Mesenchymal stem cell (in vitro differentiated cells and primary cell): ENCODE data around the gene SNTG2.

Experiments used
- DNase-seq: peaks from one replicate; pipeline ENCODE4 v3.0.0-alpha.2; 2013
- H2AFZ ChIP-seq: one replicate; pipeline ENCODE4 v1.6.1; 2013; ENCODE audit warnings: low read depth, mild to moderate bottlenecking, control low read depth, inconsistent platforms, low read length, moderate library complexity
- H2AK5ac ChIP-seq: 2 replicates; pipeline ENCODE4 v1.6.1; 2013; ENCODE audit warnings: low read length, moderate library complexity, mild to moderate bottlenecking, inconsistent platforms; ENCODE audit not compliant: severe bottlenecking
- H2BK120ac ChIP-seq: one replicate; pipeline ENCODE4 v1.6.1; 2013; ENCODE audit warnings: low read depth, mild to moderate bottlenecking, inconsistent platforms, low read length, moderate library complexity
- H2BK12ac ChIP-seq, 2 experiments: one replicate each; pipeline ENCODE4 v1.6.1; 2013; ENCODE audit warnings: inconsistent platforms in 2 of 2, low read length in 2 of 2, mild to moderate bottlenecking in 2 of 2, moderate library complexity in 2 of 2, control low read depth in 1 of 2
- H2BK15ac ChIP-seq: one replicate; pipeline ENCODE4 v1.6.1; 2013; ENCODE audit warnings: mild to moderate bottlenecking, low read depth, inconsistent platforms; ENCODE audit not compliant: poor library complexity, severe bottlenecking
- H2BK5ac ChIP-seq: 2 replicates; pipeline ENCODE4 v1.6.1; 2013; ENCODE audit warnings: low read depth, mild to moderate bottlenecking, low read length, control low read depth, inconsistent platforms; ENCODE audit not compliant: poor library complexity, severe bottlenecking
- H3K14ac ChIP-seq, 2 experiments: one replicate each; pipeline ENCODE4 v1.6.1; 2013; ENCODE audit warnings: inconsistent platforms in 2 of 2, low read length in 2 of 2, control low read depth in 1 of 2, mild to moderate bottlenecking in 1 of 2, moderate library complexity in 1 of 2
- H3K18ac ChIP-seq, 2 experiments: one replicate each; pipeline ENCODE4 v1.6.1; 2013; ENCODE audit warnings: inconsistent platforms in 2 of 2, low read length in 2 of 2, control low read depth in 1 of 2, low read depth in 1 of 2, mild to moderate bottlenecking in 1 of 2
- H3K23ac ChIP-seq, 2 experiments: one replicate each; pipeline ENCODE4 v1.6.1; 2013; ENCODE audit warnings: inconsistent platforms in 2 of 2, low read length in 2 of 2, mild to moderate bottlenecking in 2 of 2, moderate library complexity in 2 of 2, control low read depth in 1 of 2
- H3K27ac ChIP-seq: 2 replicates; pipeline ENCODE4 v1.5.1; 2013; ENCODE audit warnings: mild to moderate bottlenecking, moderate library complexity, low read length, control low read depth, inconsistent platforms; ENCODE audit not compliant: poor library complexity, severe bottlenecking
- H3K27me3 ChIP-seq, 2 experiments: 2 replicates each; pipeline versions ENCODE4 v1.6.1 to v1.7.0; 2013; ENCODE audit warnings: low read length in 2 of 2, mild to moderate bottlenecking in 2 of 2, moderate library complexity in 2 of 2, control low read depth in 1 of 2, inconsistent platforms in 1 of 2; ENCODE audit not compliant: control insufficient read depth in 1 of 2, insufficient read depth in 1 of 2
- H3K36me3 ChIP-seq, 2 experiments: 2 replicates each; pipeline versions ENCODE4 v1.6.1 to v1.7.0; 2013; ENCODE audit warnings: low read length in 2 of 2, control low read depth in 1 of 2, inconsistent platforms in 1 of 2, low read depth in 1 of 2, mild to moderate bottlenecking in 1 of 2; ENCODE audit not compliant: insufficient read depth in 2 of 2, control insufficient read depth in 1 of 2
- H3K4ac ChIP-seq, 2 experiments: one replicate each; pipeline ENCODE4 v1.6.1; 2013; ENCODE audit warnings: inconsistent platforms in 2 of 2, low read length in 2 of 2, mild to moderate bottlenecking in 2 of 2, moderate library complexity in 2 of 2, control low read depth in 1 of 2, low read depth in 1 of 2
- H3K4me1 ChIP-seq: 2 replicates; pipeline ENCODE4 v1.6.1; 2013; ENCODE audit warnings: low read depth, low read length, control low read depth; ENCODE audit not compliant: control insufficient read depth, insufficient read depth
- H3K4me2 ChIP-seq: 2 replicates; pipeline ENCODE4 v1.6.1; 2013; ENCODE audit warnings: low read length, mild to moderate bottlenecking, inconsistent platforms; ENCODE audit not compliant: poor library complexity, severe bottlenecking
- H3K4me3 ChIP-seq, 2 experiments: 2 replicates each; pipeline versions ENCODE4 v1.5.1 to v1.7.0; 2013; ENCODE audit warnings: low read length in 2 of 2, mild to moderate bottlenecking in 2 of 2, control low read depth in 1 of 2, low read depth in 1 of 2; ENCODE audit not compliant: insufficient read depth in 1 of 2
- H3K79me1 ChIP-seq: replicated peaks from 2 replicates; pipeline ENCODE4 v1.6.1; 2013; ENCODE audit warnings: mild to moderate bottlenecking, control low read depth, low read length, inconsistent platforms; ENCODE audit not compliant: poor library complexity, severe bottlenecking
- H3K9ac ChIP-seq: 2 replicates; pipeline ENCODE4 v1.7.0; 2013; ENCODE audit warnings: mild to moderate bottlenecking, low read length, moderate library complexity
- H3K9me3 ChIP-seq: 2 replicates; pipeline ENCODE4 v1.7.0; 2013; ENCODE audit warnings: mild to moderate bottlenecking, low read length; ENCODE audit not compliant: control insufficient read depth
- H4K8ac ChIP-seq: one replicate; pipeline ENCODE4 v1.6.1; 2013; ENCODE audit warnings: inconsistent platforms, mild to moderate bottlenecking, low read length, moderate library complexity
- H4K91ac ChIP-seq: one replicate; pipeline ENCODE4 v1.6.1; 2013; ENCODE audit warnings: mild to moderate bottlenecking, low read length, inconsistent platforms
- WGBS: methylation state at CpG from one replicate; pipeline ENCODE4 v1.1.7; 2013; ENCODE audit warnings: mixed read lengths; 5-methylcytosine and 5-hydroxymethylcytosine counted together

The SNTG2 gene

DNA sequence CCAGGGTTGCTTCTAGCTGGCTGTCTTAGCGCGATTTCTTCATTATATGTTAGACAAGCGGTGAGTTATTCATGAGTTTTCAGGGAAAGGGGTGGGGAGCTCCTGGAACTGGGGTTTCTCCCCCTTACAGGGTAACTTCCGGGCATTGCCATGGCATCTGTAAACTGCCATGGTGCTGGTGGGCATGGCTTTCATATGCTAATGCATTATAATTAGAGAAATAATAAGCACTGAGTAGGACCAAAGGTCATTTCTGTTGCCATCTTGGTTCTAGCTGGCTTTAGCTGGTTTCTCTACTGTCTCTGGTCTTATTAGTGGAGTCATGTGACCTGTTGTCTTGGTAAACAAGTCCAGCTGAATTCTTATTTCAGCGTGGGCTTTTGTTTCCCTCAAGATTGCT lies 5.5 kb upstream of the SNTG2 start:
- peaks cover 0 to 59% of the 10 kb centered on the region in 2 experiments for H3K27me3 ChIP-seq
- peaks cover 19% of the 10 kb centered on the region for H3K9me3 ChIP-seq
- H2BK5ac ChIP-seq: no peak overlapping the region
- WGBS: 82% methylated on average over 5 of the region's 5 CpGs
- H2BK120ac ChIP-seq: no peak overlapping the region
- no peak overlapping the region for H2AFZ ChIP-seq
- no peak overlapping the region for H3K9ac ChIP-seq
- H3K4ac ChIP-seq: no peak overlapping the region
- no peaks in the 10 kb centered on the region for H3K36me3 ChIP-seq
- H3K4me3 ChIP-seq: no peak overlapping the region
- H3K79me1 ChIP-seq: no peaks in the 10 kb centered on the region
- H3K27ac ChIP-seq: no peak overlapping the region
- H3K4me2 ChIP-seq: no peak overlapping the region
- H2AK5ac ChIP-seq: no peak overlapping the region
- no peak overlapping the region for H3K23ac ChIP-seq
- DNase-seq: no peak
- H3K14ac ChIP-seq: no peak overlapping the region
- peaks cover 10% of the 10 kb centered on the region for H3K4me1 ChIP-seq
- no peak overlapping the region for H4K8ac ChIP-seq
- H4K91ac ChIP-seq: no peak overlapping the region
- no peak overlapping the region for H2BK12ac ChIP-seq
- H2BK15ac ChIP-seq: no peak overlapping the region
- H3K18ac ChIP-seq: no peak overlapping the region

DNA sequence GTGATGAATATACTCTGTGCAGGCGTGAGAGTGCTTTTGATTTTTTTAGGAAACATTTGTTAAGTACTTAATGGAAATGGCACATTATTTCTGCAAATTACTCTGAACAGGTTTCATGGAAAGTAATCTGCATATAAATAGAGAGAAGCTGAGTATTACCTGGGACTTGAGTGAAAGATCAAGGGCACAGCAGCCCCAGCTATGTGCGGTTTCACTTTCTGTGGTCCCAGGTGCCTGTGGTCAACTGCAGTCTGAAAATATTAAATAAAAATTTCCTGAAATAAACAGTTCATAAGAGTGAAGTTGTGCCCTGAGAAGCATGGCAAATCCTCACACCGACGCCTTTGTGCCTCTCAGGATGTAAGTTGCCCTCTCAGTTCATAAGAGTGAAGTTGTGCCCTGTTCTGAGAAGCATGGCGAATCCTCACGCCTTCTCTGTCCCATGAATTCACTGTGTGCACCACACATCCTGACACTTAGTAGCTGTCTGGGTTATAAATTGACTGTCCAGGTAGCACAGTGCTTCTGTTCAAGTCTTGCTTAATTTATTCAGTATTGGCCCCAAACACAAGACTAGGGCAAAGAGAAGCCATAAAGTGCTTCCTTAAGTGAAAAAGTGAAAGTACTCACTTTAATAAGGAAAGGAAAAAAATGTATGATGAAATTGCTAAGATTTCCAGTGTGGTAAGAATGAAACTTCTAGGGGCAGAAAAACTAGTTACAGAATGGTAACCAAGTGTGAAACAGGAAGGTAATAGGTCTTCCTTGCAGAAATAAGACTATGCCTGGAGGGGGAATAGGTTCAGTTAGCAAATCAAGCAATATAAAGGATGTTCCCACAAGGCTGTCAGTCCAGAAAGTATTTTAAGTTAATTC lies 4.3 kb upstream of the SNTG2 start:
- no peak overlapping the region for H3K14ac ChIP-seq
- no peak overlapping the region for H3K4me2 ChIP-seq
- H3K79me1 ChIP-seq: no peaks in the 10 kb centered on the region
- no peak overlapping the region for H3K23ac ChIP-seq
- H3K27me3 ChIP-seq: peaks cover 2 to 62% of the 10 kb centered on the region in 2 experiments
- no peak overlapping the region for H3K4me3 ChIP-seq
- H3K36me3 ChIP-seq: no peaks in the 10 kb centered on the region
- H4K8ac ChIP-seq: no peak overlapping the region
- no peak overlapping the region for H3K18ac ChIP-seq
- H3K9me3 ChIP-seq: peaks cover 19% of the 10 kb centered on the region
- no peak overlapping the region for H2BK15ac ChIP-seq
- H2BK120ac ChIP-seq: no peak overlapping the region
- H3K9ac ChIP-seq: no peak overlapping the region
- H2AFZ ChIP-seq: no peak overlapping the region
- DNase-seq: no peak
- no peak overlapping the region for H2BK12ac ChIP-seq
- WGBS: 78% methylated on average over 6 of the region's 6 CpGs
- no peak overlapping the region for H3K27ac ChIP-seq
- H3K4ac ChIP-seq: no peak overlapping the region
- H2BK5ac ChIP-seq: no peak overlapping the region
- H3K4me1 ChIP-seq: peaks cover 15% of the 10 kb centered on the region
- H2AK5ac ChIP-seq: no peak overlapping the region
- no peak overlapping the region for H4K91ac ChIP-seq

DNA sequence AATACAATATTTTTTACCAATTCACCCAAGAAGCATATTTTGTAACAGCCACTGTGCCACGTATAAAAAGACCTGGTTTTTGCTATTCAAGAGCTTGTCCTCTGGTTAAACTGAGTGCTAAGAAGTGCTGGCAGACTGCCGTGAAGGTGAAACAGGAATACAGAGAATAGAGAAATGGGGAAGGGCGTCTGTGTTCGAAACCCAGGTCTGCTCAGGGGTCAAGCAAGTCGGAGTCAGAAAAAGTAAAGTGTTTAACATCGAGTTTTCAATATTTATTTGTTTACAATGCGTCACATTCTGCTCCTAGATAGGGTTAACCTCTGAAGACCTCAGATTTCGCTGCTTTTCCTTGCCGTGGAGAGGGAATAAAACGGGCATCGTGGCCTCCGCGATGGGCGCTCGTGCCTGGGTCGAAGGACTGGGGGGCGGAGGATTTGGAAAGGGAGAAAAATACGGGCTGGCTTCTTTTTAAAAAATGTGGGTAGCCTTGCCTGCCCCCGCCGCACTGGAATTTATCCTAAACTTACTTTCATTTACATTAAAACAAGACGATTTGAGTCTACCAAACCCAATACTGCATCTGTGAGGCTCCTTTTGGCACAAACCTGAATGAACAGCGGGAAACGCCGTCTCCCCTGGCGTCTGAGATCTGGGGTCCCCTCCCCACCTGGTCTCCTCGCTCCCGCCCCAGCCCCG lies 1.1 kb upstream of the SNTG2 start:
- no peak overlapping the region for H2AK5ac ChIP-seq
- no peaks in the 10 kb centered on the region for H3K36me3 ChIP-seq
- peak overlapping the region; percentile 63 for H3K4me2 ChIP-seq
- H4K8ac ChIP-seq: no peak overlapping the region
- no peak overlapping the region for H2BK120ac ChIP-seq
- no peak overlapping the region for H3K27ac ChIP-seq
- no peak overlapping the region for H3K23ac ChIP-seq
- no peak overlapping the region for H3K4ac ChIP-seq
- H2AFZ ChIP-seq: no peak overlapping the region
- no peak overlapping the region for H4K91ac ChIP-seq
- WGBS: 3% methylated on average over 23 of the region's 28 CpGs
- no peak overlapping the region for H3K14ac ChIP-seq
- peaks cover 7% of the 10 kb centered on the region for H3K9me3 ChIP-seq
- H3K18ac ChIP-seq: no peak overlapping the region
- no peak for DNase-seq
- no peak overlapping the region for H2BK12ac ChIP-seq
- H3K9ac ChIP-seq: peak overlapping the region; percentile 32
- H2BK5ac ChIP-seq: no peak overlapping the region
- H3K4me1 ChIP-seq: peaks cover 13% of the 10 kb centered on the region
- peak overlapping the region; percentile 66 to 69 for H3K4me3 ChIP-seq
- no peak overlapping the region for H2BK15ac ChIP-seq
- peaks cover 13 to 77% of the 10 kb centered on the region in 2 experiments for H3K27me3 ChIP-seq
- H3K79me1 ChIP-seq: no peaks in the 10 kb centered on the region

DNA sequence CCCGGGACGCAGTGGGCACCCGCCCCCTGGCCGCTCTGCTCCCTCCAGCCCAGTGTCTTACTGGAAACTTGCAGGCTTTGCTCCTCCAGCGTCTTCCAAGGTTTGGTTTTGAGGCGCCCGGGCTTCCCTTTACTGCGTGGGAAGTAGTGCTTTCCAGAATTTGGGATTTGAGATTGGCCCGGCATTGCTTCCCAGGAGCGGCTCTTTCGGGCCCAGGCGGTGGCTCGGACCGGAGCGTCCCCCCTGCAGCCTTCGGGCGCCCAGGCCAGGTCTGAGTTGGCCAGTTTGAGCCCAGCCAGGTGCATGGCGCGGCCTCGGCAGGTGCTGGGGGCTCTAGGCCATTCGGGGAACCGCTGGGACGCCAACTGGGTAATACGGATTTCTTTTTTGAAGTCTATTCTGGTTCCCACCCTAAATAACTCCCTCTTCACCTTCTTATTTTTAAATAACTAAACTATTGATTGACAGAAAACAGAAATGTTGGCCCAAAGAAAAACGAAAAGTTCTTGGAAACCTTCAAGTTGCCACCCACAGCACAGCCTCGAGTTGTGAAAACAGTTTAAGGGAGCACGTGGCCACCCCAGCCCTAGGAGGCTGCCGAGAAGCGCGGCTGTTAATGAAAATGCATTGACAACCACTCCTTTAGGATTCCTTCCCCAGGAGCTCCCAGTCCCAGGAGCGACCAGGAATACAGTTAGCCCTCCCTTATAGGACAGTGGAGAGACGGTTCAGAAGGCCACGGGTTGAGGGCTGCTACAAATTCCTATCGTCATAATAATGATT lies 766 bp downstream of the SNTG2 start:
- H3K4me1 ChIP-seq: peaks cover 13% of the 10 kb centered on the region
- no peak overlapping the region for H3K18ac ChIP-seq
- H2BK12ac ChIP-seq: no peak overlapping the region
- H2BK5ac ChIP-seq: no peak overlapping the region
- H4K8ac ChIP-seq: no peak overlapping the region
- H3K14ac ChIP-seq: no peak overlapping the region
- no peaks in the 10 kb centered on the region for H3K79me1 ChIP-seq
- H3K4ac ChIP-seq: no peak overlapping the region
- no peak overlapping the region for H2BK15ac ChIP-seq
- no peak overlapping the region for H2BK120ac ChIP-seq
- 8% methylated on average over 33 of the region's 34 CpGs for WGBS
- DNase-seq: no peak
- H3K27me3 ChIP-seq: peaks cover 13 to 65% of the 10 kb centered on the region in 2 experiments
- no peaks in the 10 kb centered on the region for H3K36me3 ChIP-seq
- H3K9ac ChIP-seq: no peak overlapping the region
- no peaks in the 10 kb centered on the region for H3K9me3 ChIP-seq
- no peak overlapping the region for H2AK5ac ChIP-seq
- H3K4me2 ChIP-seq: peak overlapping the region; percentile 63
- H3K23ac ChIP-seq: no peak overlapping the region
- no peak overlapping the region for H2AFZ ChIP-seq
- peak overlapping the region in 1 of 2 experiments; percentile 66 for H3K4me3 ChIP-seq
- no peak overlapping the region for H3K27ac ChIP-seq
- H4K91ac ChIP-seq: no peak overlapping the region
